Putamen (tissue), 1 donor: ENCODE results near the gene MARVELD3.
"Not testable (repeated sequence)": the region's sequence is repeated elsewhere in the genome, so short reads cannot be mapped to it uniquely, and the experiment has no call there.

Experiments used
- DNase-seq: peaks from one replicate; pipeline ENCODE4 v3.0.0-alpha.2; 2016; ENCODE audit warnings: low spot score

MARVELD3 gene

DNA sequence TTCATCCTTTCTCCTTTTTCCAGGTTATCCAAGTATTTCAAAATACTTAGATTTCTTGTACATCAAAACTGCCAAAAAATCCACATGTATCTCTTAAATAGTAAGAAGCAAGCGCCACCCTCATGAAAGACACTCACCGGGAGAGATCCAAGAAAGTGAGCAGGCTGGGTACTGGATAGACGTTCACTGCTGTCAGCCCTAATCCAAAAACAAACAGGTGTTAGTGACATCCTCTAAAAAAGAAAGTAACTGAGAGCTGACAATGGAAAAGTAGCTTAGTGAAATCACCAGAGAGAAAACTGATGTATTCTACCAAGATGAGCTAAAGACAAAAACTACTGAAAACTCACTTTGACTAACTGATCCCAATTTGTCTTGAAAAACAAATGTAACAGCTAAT, 46.1 kb downstream of the MARVELD3 start:
- DNase-seq, result no peak

DNA sequence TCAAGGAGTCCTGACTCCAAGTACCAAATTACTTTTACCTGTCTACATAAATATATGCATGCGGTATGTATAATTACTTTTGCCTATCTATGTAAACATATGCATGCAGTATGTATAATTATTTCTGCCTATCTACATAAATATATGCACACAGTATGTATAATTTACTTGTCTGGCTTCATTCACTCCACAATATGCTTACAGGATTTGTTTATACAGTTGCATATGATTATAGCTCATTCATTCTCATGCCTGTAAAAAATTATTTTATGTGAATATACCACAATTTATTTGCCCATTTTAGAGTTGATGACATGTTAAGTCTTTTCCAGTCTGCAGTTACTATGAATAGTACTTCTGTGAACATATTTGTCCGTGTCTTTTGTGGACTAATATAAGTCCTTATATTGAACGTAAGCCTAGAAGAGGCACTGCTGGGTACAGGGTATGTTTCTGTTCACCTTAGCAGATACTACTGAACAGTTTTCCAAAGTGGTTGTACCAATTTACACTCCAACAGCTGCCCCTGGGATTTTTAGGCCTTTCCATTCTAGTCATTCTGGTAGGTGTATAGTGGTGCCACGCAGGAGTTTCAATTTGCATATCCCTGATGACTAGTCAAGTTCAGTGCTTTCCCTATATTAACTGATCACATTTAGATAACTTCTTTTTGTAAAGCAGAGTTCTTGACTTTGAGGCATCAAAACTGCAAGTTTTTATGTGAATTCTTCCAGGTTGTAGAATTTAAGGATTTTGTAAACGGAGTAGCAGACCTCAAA, 47.0 kb downstream of the MARVELD3 start:
- DNase-seq, result no peak

DNA sequence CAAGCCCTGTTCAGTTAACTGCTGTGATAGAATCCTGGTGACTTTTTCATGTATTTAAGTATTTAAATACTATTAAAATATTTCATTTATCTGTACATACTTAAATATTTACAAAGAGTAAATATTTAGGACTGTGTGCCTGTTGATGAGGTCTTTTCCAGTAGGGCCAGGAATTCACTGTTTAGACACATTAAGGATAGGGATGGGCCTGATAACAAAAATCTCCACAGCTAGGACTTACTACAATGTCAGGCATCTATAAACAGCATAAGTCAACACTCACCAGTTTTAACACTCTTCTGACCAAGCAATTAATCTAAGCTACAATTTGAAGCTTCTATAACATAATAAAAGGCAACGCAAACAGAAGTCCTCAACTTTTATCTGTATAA, 47.6 kb downstream of the MARVELD3 start:
- no peak for DNase-seq

DNA sequence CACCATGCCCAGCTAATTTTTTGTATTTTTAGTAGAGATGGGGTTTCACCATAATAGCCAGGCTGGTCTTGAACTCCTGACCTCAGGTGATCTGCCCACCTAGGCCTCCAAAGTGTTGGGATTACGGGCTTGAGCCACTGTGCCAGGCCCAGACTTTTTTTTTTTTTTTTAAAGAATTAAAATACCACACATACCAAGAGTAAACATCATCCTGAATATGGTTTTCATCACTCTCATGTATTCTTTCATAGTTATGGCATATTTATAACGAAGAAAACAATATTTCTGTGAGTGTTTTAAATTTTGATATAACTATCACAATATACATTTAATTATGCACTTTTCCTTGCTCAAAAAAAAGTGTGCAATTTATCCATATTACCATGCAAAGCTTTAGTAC, 48.2 kb downstream of the MARVELD3 start:
- DNase-seq, result no peak

DNA sequence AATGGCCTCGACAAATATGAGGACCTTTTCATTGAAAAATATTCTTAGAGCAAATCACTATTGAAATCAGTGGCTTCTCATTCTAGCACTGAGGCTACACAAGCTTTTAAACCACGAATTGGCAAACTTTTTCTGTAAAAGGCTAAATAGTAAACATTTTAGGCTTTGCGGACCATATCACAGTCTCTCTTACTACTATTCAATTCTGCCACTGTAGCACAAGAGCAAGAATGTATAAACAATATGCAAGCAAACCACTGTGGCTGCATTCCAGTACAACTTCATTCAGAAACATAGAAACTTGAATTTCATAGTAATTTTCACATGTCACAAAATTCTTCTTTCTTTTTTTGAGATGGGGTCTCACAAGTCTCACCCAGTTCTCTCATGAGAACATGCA, 49.4 kb downstream of the MARVELD3 start:
- DNase-seq, result no peak

GRCh38 chr16:71676236-71676635, 50.3 kb downstream of the MARVELD3 start:
- no peak for DNase-seq

DNA sequence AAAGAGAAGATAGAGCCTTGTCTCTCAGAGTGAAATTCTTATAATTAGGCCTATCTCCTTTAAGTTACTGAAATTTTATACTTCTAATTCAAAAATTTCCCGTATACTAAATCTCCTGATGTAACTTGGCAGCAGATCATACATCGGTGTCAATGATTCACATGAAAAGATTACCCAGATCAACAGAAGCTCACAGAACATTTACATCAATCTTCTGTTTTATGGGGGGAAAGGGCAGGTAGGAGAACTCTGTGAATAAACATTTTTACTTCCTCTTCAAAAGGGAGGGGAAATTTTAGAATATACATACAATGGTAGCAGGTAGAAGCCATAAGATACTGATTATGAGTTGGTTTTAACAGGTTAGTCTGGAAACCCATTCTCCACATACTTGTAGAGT, 55.4 kb downstream of the MARVELD3 start:
- no peak for DNase-seq

DNA sequence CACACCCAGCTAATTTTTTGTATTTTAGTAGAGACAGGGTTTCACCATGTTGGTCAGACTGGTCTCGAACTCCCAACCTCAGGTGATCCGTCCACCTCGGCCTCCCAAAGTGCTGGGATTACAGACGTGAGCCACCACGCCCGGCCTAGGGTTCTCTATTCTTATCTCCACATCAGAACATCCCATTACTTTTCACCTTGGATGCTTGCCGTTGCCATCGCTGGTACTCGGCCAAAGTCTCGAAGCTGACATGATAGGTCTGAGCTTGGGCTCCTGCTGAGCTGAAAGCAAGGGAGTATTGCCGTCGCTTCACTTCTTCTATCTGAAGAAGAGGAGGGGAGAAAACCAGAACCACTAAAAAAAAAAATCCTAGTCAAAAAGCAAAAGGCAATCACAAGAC, 58.3 kb downstream of the MARVELD3 start:
- not testable (repeated sequence) for DNase-seq
